LNCAP (cell line): ENCODE results near the gene CIZ1.

ENCODE experiments used
- TF ChIP-seq, protein P1 (sequence below): fragments of 450-650 bp; IDR thresholded peaks from 2 replicates; pipeline ENCODE4 v1.5.1; 2017; ENCODE audit warnings: mild to moderate bottlenecking

The CIZ1 gene

DNA sequence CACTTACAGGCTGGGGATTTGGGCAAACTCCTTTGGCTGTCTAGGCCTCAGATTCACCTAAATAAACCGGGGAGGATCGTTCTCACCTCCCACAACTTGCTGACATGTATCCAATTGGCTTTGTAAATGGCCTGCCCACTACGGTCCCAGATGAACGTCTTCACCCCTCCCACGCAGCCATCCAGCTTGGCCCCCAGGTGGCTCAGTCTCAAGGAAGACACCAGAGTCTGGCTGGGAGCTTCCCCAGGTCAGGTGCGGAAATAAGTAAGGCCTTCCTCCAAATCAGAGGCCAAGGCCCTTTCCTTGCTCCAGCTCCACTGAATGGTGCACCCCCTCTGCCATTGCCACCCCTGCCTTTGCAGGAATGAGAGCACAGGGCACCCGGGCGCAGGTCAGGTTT lies 11.4 kb downstream of the CIZ1 start:
- TF ChIP-seq, protein P1, sequence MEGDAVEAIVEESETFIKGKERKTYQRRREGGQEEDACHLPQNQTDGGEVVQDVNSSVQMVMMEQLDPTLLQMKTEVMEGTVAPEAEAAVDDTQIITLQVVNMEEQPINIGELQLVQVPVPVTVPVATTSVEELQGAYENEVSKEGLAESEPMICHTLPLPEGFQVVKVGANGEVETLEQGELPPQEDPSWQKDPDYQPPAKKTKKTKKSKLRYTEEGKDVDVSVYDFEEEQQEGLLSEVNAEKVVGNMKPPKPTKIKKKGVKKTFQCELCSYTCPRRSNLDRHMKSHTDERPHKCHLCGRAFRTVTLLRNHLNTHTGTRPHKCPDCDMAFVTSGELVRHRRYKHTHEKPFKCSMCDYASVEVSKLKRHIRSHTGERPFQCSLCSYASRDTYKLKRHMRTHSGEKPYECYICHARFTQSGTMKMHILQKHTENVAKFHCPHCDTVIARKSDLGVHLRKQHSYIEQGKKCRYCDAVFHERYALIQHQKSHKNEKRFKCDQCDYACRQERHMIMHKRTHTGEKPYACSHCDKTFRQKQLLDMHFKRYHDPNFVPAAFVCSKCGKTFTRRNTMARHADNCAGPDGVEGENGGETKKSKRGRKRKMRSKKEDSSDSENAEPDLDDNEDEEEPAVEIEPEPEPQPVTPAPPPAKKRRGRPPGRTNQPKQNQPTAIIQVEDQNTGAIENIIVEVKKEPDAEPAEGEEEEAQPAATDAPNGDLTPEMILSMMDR: no peak

DNA sequence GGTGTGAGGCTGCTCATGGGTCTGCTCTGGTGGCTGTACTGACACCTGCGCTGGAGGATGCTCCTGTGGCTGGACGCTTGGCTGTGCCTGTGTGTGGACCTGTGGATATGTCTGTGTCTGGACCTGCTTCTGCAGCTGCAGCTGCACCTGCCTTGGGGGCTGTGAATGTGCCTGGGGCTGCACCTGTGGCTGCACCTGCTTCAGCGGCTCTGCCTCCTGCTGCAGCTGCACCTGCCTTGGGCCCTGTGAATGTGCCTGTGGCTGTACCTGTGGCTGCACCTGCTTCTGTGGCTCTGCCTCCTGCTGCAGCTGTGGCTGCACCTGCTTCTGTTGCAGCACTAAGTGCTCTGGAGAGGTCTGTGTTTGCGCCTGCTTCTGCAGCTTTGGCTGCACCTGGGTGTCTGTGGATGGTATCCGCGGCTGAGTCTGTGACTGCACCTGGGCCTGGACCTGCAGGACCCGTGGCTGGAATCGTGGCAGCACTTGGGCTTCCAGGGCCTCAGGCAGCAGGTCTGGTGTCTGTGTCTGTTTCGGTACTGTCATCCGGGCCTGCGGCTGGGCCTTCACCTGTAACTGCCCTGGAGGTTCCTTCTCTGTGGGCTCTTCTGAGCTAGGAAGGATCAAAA lies 12.5 kb downstream of the CIZ1 start:
- TF ChIP-seq, protein P1: no peak

DNA sequence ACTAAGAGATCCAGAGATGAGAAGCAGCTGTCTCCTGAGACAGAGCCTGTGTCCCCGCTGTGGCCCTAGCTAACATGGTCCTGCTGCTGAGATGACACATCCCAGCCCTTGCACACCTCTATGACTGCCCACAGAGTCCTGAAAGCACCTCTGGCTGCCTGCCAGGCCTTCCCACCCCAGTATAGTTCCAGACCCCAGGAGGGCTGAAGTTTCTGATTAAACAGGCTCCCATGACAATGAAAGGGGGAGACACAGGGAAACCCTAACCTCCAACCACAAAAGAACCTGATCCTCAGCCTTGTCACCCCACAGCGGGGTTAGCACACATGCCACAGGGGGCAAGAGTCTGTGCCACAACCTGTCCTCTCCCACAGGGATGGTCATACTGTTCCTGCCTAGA lies 15.6 kb downstream of the CIZ1 start:
- TF ChIP-seq, protein P1: no peak

DNA sequence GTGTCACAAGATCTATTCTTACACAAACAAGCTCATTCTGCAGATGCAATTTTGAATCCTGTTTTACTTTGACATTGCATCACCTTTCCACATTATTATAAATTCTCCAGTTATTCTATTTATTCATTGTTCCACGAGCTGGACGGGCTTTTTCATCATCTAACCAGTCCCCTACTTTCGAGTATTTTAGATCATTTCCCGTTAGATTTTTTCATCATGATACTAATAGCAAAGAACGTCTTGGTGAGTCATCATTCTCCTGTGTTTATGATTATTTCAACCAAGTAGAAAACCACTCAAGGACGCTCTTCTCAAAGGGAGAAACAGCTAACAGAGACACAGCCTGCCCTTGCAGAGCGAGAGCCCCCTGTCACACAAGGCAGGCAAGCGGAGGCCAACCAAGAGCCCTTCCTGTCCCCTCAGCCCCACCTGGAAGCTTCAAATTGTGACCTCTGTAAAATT lies 16.2 kb downstream of the CIZ1 start:
- TF ChIP-seq, protein P1: no peak

DNA sequence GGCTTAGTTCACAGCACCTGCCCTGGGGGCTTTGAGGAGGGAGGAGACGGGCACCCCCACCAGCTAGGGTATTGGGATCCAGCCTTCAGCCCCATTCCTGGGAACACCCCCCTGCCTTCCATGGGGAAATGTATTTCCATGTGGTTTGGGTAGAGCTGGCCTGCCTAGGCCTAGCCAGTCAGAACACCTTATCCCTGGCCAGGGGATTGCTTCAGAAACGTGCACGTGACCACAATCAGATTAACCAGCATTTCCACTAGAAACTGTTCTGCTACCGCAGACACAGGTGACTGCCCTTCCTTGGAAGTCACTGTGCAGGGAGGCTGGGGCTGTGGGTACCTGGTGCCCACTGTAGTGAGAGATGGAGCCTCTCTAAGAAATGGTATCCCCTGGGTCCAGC lies 17.3 kb downstream of the CIZ1 start:
- TF ChIP-seq, protein P1: no peak

DNA sequence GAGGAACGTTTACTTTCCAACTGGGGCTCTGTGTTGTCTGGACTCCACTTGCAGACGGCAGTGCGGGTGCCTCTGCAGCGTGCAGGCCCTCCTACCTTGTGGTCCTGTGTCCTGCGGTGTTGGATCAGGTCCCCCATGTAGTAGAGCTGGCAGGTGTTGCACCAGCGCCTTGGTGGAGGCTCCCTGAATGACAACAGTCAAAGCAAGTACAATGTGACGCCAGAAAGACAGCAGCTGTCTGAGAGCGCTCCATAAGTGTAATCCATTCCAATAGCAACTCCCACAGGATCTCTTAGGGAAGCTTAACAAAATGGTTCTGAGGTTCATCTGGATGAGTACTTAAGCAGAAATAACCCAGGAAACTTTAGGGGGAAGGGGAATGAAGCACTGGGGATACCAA lies 21.4 kb downstream of the CIZ1 start:
- TF ChIP-seq, protein P1: no peak

DNA sequence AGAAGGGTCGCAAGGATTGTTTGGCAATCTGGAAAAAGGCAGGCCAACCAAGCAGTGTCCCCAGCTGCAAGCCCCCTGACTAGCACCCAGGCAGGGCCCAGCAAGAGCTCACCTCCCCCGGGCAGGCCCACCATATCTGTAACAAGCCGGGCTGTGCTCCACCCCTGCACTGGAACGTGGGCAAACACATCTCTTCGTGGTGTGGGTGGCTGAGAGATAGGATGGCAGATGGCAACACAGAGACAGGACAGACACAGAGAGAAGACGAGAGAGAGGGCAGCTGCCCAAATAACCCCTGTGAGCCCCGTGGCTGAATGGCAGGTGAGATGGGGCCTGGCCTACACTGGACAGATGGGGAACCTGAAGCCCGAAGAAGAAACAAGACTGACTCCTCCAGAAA lies 21.9 kb downstream of the CIZ1 start:
- TF ChIP-seq, protein P1: no peak
